ENCODE data around the gene CTNNA2. TPM values are rescaled to one million over a fixed set of nuclear protein-coding genes. Genes with fewer than 3 reads are reported as not detected.

The CTNNA2 gene
- total and polyA plus RNA-seq, 12 donors, result 0.12 to 5.0 (median 1.4) TPM; not detected in 1

- intact Hi-C loops (cut with DNase I), result no loop called here
- H3K4me1 ChIP-seq (replicated peaks in 1 of 2), result no peaks in the 10 kb centered on the region
- H3K27ac ChIP-seq, result no peak overlapping the region
- no peak for TF ChIP-seq CTCF (IDR thresholded peaks at IDR 0.05)
- TF ChIP-seq POLR2A (IDR thresholded peaks at IDR 0.05), result no peak
- no peaks in the 10 kb centered on the region for H3K9me3 ChIP-seq (replicated peaks in 1 of 3)
- WGBS, 4 donors, result 62 to 82% (median 73%) methylated on average over 3 of the region's 3 CpGs
- H3K36me3 ChIP-seq (replicated peaks in 1 of 2), result no peaks in the 10 kb centered on the region
- no peaks in the 10 kb centered on the region for H3K27me3 ChIP-seq
- no peak overlapping the region for H3K4me3 ChIP-seq
- no peak for DNase-seq
Measured at GRCh38 chr2:80113399-80113798, 600.5 kb downstream of the CTNNA2 start.

GRCh38 chr2:80114812-80115211 is 602.0 kb downstream of the CTNNA2 start:
- no peak overlapping the region for H3K27ac ChIP-seq
- no peaks in the 10 kb centered on the region for H3K4me1 ChIP-seq (replicated peaks in 1 of 2)
- intact Hi-C loops (cut with DNase I), result no loop called here
- no peak for TF ChIP-seq CTCF (IDR thresholded peaks at IDR 0.05)
- no peak for TF ChIP-seq POLR2A (IDR thresholded peaks at IDR 0.05)
- no peaks in the 10 kb centered on the region for H3K27me3 ChIP-seq
- WGBS, 4 donors, result 43 to 61% (median 54%) methylated on average over 4 of the region's 4 CpGs
- H3K36me3 ChIP-seq (replicated peaks in 1 of 2), result no peaks in the 10 kb centered on the region
- no peaks in the 10 kb centered on the region for H3K9me3 ChIP-seq (replicated peaks in 1 of 3)
- H3K4me3 ChIP-seq, result no peak overlapping the region
- DNase-seq, result no peak

- Histone ChIP-seq H3K27ac (no peak overlapping the region), H3K9me3 (replicated peaks in 1 of 3) (no peaks in the 10 kb centered on the region), H3K27me3 (no peaks in the 10 kb centered on the region), H3K4me3 (no peak overlapping the region), H3K4me1 (replicated peaks in 1 of 2) (no peaks in the 10 kb centered on the region), H3K36me3 (replicated peaks in 1 of 2) (no peaks in the 10 kb centered on the region)
- TF ChIP-seq CTCF (IDR thresholded peaks at IDR 0.05) (no peak), POLR2A (IDR thresholded peaks at IDR 0.05) (no peak)
- DNase-seq, result no peak
- intact Hi-C loops (cut with DNase I), result no loop called here
Measured at GRCh38 chr2:80117401-80117800, 604.5 kb downstream of the CTNNA2 start.

- 68 to 83% (median 81%) methylated on average over 3 of the region's 3 CpGs for WGBS, 4 donors
- intact Hi-C loops (cut with DNase I), result no loop called here
Measured at GRCh38 chr2:80120866-80121265, 608.0 kb downstream of the CTNNA2 start.

More at GRCh38 chr2:80120866-80121265, 608.0 kb downstream of the CTNNA2 start:
- Histone ChIP-seq H3K4me3 (no peak overlapping the region), H3K4me1 (replicated peaks in 1 of 2) (no peaks in the 10 kb centered on the region), H3K9me3 (replicated peaks in 1 of 3) (no peaks in the 10 kb centered on the region), H3K27me3 (no peaks in the 10 kb centered on the region), H3K36me3 (replicated peaks in 1 of 2) (no peaks in the 10 kb centered on the region), H3K27ac (no peak overlapping the region)
- DNase-seq, result no peak
- no peak for TF ChIP-seq CTCF (IDR thresholded peaks at IDR 0.05)
